H1 (cell line): ENCODE data around the gene CCNH. TPM values are rescaled to one million over a fixed set of nuclear protein-coding genes. Genes with fewer than 3 reads are reported as not detected.

Experiments used
- CBX8 ChIP-seq: fragments of 300-800, 300-1000 bp; sonication (generic); IDR thresholded peaks from 2 replicates; pipeline ENCODE4 v1.7.1; 2016; ENCODE audit warnings: low read depth, low read length, borderline replicate concordance
- FOSL1 ChIP-seq: IDR thresholded peaks from 2 replicates; pipeline ENCODE4 v1.6.1; 2011; ENCODE audit warnings: mild to moderate bottlenecking, low read depth, low read length, moderate library complexity; ENCODE audit not compliant: insufficient read depth
- JUN ChIP-seq: IDR thresholded peaks from 2 replicates; pipeline ENCODE4 v1.6.1; 2011; ENCODE audit warnings: low read depth, mild to moderate bottlenecking, improper control_type of control experiment, low read length
- SAP30 ChIP-seq: fragments of 300-600 bp; sonication (generic); IDR thresholded peaks from 2 replicates; pipeline ENCODE4 v1.7.1; 2012; ENCODE audit warnings: low read length, moderate library complexity, mild to moderate bottlenecking, inconsistent platforms; ENCODE audit not compliant: insufficient read depth, insufficient replicate concordance
- SRF ChIP-seq: IDR thresholded peaks from 2 replicates; pipeline ENCODE4 v1.6.1; 2011; ENCODE audit warnings: mild to moderate bottlenecking, low read depth, low read length, moderate library complexity
- polyA plus RNA-seq, 7 experiments: library from polyadenylated mRNA; depleted of rRNA in 3 of 7; stranded (reverse) in 5 of 7; unstranded in 2 of 7; fragments of >200 nt in 5 of 7; fragments of 200-250 nt in 2 of 7; gene quantifications; 1 replicate in 5 of 7; 2 replicates in 1 of 7; 4 replicates in 1 of 7; pipeline versions ENCODE4 v1.2.1 to v1.2.3, GENCODE V29; 2011 to 2013; ENCODE audit warnings: missing spikeins in 2 of 7, mixed read lengths in 2 of 7
- total RNA-seq: library from RNA; stranded (reverse); fragmentation: NEBNext Ultra II Directional; extraction: Animal tissue kit (Norgen Biotek cat#: 25700); gene quantifications from 2 replicates; pipeline ENCODE4 v1.2.1, GENCODE V29; 2021
- TF ChIP-seq, protein P1 (sequence below): fragments of 300-600 bp; sonication (generic); IDR thresholded peaks from 2 replicates; pipeline ENCODE4 v1.7.1; 2012; ENCODE audit warnings: low read length, moderate library complexity, mild to moderate bottlenecking, inconsistent platforms; ENCODE audit not compliant: insufficient replicate concordance

The CCNH gene
- total and polyA plus RNA-seq, 2 of the 8 experiments (the other 6 are each of a cell fraction or from before 2014, with no cell fraction given): 38.2 to 41.8 TPM

DNA sequence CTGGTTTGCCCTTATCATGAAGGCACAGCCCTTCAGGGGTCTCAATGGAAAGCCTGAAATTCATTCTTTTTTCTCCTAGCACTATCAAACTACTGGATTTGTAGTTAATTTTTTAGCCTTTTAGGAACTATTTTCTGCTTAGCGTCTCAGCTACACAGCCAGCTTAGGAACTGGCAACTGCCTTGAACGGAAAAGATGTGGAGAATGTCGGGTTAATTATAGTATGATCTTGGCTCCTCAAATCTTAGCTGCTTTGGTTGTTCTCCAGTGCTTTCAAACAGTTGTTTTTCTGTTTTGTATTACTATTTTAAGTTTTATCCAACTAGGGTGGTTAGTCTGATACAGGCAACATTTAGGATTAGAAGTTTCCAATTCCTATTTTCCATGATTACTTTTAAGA lies 44.1 kb downstream of the CCNH start (continued):
- TF ChIP-seq, protein P1, sequence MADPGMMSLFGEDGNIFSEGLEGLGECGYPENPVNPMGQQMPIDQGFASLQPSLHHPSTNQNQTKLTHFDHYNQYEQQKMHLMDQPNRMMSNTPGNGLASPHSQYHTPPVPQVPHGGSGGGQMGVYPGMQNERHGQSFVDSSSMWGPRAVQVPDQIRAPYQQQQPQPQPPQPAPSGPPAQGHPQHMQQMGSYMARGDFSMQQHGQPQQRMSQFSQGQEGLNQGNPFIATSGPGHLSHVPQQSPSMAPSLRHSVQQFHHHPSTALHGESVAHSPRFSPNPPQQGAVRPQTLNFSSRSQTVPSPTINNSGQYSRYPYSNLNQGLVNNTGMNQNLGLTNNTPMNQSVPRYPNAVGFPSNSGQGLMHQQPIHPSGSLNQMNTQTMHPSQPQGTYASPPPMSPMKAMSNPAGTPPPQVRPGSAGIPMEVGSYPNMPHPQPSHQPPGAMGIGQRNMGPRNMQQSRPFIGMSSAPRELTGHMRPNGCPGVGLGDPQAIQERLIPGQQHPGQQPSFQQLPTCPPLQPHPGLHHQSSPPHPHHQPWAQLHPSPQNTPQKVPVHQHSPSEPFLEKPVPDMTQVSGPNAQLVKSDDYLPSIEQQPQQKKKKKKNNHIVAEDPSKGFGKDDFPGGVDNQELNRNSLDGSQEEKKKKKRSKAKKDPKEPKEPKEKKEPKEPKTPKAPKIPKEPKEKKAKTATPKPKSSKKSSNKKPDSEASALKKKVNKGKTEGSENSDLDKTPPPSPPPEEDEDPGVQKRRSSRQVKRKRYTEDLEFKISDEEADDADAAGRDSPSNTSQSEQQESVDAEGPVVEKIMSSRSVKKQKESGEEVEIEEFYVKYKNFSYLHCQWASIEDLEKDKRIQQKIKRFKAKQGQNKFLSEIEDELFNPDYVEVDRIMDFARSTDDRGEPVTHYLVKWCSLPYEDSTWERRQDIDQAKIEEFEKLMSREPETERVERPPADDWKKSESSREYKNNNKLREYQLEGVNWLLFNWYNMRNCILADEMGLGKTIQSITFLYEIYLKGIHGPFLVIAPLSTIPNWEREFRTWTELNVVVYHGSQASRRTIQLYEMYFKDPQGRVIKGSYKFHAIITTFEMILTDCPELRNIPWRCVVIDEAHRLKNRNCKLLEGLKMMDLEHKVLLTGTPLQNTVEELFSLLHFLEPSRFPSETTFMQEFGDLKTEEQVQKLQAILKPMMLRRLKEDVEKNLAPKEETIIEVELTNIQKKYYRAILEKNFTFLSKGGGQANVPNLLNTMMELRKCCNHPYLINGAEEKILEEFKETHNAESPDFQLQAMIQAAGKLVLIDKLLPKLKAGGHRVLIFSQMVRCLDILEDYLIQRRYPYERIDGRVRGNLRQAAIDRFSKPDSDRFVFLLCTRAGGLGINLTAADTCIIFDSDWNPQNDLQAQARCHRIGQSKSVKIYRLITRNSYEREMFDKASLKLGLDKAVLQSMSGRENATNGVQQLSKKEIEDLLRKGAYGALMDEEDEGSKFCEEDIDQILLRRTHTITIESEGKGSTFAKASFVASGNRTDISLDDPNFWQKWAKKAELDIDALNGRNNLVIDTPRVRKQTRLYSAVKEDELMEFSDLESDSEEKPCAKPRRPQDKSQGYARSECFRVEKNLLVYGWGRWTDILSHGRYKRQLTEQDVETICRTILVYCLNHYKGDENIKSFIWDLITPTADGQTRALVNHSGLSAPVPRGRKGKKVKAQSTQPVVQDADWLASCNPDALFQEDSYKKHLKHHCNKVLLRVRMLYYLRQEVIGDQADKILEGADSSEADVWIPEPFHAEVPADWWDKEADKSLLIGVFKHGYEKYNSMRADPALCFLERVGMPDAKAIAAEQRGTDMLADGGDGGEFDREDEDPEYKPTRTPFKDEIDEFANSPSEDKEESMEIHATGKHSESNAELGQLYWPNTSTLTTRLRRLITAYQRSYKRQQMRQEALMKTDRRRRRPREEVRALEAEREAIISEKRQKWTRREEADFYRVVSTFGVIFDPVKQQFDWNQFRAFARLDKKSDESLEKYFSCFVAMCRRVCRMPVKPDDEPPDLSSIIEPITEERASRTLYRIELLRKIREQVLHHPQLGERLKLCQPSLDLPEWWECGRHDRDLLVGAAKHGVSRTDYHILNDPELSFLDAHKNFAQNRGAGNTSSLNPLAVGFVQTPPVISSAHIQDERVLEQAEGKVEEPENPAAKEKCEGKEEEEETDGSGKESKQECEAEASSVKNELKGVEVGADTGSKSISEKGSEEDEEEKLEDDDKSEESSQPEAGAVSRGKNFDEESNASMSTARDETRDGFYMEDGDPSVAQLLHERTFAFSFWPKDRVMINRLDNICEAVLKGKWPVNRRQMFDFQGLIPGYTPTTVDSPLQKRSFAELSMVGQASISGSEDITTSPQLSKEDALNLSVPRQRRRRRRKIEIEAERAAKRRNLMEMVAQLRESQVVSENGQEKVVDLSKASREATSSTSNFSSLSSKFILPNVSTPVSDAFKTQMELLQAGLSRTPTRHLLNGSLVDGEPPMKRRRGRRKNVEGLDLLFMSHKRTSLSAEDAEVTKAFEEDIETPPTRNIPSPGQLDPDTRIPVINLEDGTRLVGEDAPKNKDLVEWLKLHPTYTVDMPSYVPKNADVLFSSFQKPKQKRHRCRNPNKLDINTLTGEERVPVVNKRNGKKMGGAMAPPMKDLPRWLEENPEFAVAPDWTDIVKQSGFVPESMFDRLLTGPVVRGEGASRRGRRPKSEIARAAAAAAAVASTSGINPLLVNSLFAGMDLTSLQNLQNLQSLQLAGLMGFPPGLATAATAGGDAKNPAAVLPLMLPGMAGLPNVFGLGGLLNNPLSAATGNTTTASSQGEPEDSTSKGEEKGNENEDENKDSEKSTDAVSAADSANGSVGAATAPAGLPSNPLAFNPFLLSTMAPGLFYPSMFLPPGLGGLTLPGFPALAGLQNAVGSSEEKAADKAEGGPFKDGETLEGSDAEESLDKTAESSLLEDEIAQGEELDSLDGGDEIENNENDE: no peak
- TF ChIP-seq FOSL1 (no peak), CBX8 (no peak), JUN (no peak), SRF (no peak), SAP30 (no peak)
- TF ChIP-seq, all 59 proteins: peak for 0
